Endothelial cell of umbilical vein (primary cell): ENCODE measurements around the gene AOC2. TPM values are rescaled to one million over a fixed set of nuclear protein-coding genes. Genes with fewer than 3 reads are reported as not detected.

Experiments used
- BruUV-seq: library from RNA; stranded (reverse); fragments of 400-500 nt; replicated peaks from 2 replicates; lab custom pipeline; 2021; lab: Mats Ljungman, UMichigan
- CTCF ChIA-PET: fragments of 300-600, 350-600 bp; sonication (Branson Sonifier 250); formaldehyde crosslinking; loops from one replicate; lab custom pipeline; 2021; ENCODE audit warnings: antibody characterized with exemption, inconsistent platforms; lab: Charles Lee
- POLR2A ChIA-PET: fragments of 300-600, 350-600 bp; sonication (Branson Sonifier 250); formaldehyde crosslinking; loops from one replicate; lab custom pipeline; 2021; ENCODE audit warnings: antibody characterized with exemption, inconsistent platforms; lab: Charles Lee
- DNase-seq: peaks from one replicate; pipeline ENCODE4 v3.0.0-alpha.2; 2011; ENCODE audit warnings: low read depth, low spot score
- FAIRE-seq: peaks from 2 replicates; lab custom pipeline; 2011; peaks lifted over from hg19 to GRCh38; lab: Jason Lieb, UNC
- H2AFZ ChIP-seq: 2 replicates; pipeline ENCODE4 v1.6.0; 2012; ENCODE audit warnings: low read depth, low read length, control low read depth, inconsistent platforms
- H3K27ac ChIP-seq: 2 replicates; pipeline ENCODE4 v1.5.1; 2011; ENCODE audit warnings: low read depth, mild to moderate bottlenecking, control low read depth, low read length, moderate library complexity; ENCODE audit not compliant: insufficient read depth
- H3K27me3 ChIP-seq, 2 experiments: 2 replicates each; pipeline versions ENCODE4 v1.6.0 to v1.6.1; 2011; ENCODE audit warnings: low read length in 2 of 2, mixed read lengths in 1 of 2; ENCODE audit not compliant: control insufficient read depth in 2 of 2, insufficient read depth in 2 of 2
- H3K36me3 ChIP-seq, 2 experiments: 2 replicates in 1 of 2; 3 replicates in 1 of 2; pipeline ENCODE4 v1.5.1; 2011; ENCODE audit warnings: low read length in 2 of 2, mild to moderate bottlenecking in 1 of 2, moderate library complexity in 1 of 2; ENCODE audit not compliant: control insufficient read depth in 2 of 2, insufficient read depth in 2 of 2; ENCODE audit errors: extremely low read depth in 1 of 2
- H3K4me1 ChIP-seq: 3 replicates; pipeline ENCODE4 v1.5.1; 2011; ENCODE audit warnings: mild to moderate bottlenecking, low read length; ENCODE audit not compliant: control insufficient read depth, insufficient read depth; ENCODE audit errors: extremely low read depth
- H3K4me2 ChIP-seq: 2 replicates; pipeline ENCODE4 v1.6.1; 2011; ENCODE audit warnings: low read length, control low read depth, mixed read lengths; ENCODE audit not compliant: insufficient read depth
- H3K4me3 ChIP-seq, 3 experiments: fragments of 200-600 bp in 1 of 3; sonication (generic), shearing (Covaris generic) in 1 of 3; replicated peaks in 1 of 3; 2 replicates each; pipeline ENCODE4 v1.5.1; 2011 to 2016; ENCODE audit warnings: control low read depth in 3 of 3, low read length in 3 of 3, mild to moderate bottlenecking in 2 of 3, inconsistent platforms in 1 of 3, low read depth in 1 of 3, moderate library complexity in 1 of 3; ENCODE audit not compliant: insufficient read depth in 1 of 3
- H3K79me2 ChIP-seq: 2 replicates; pipeline ENCODE4 v1.6.0; 2012; ENCODE audit warnings: low read length, inconsistent platforms; ENCODE audit not compliant: control insufficient read depth, insufficient read depth
- H3K9ac ChIP-seq: replicated peaks from 2 replicates; pipeline ENCODE3; 2011; ENCODE audit warnings: low read length, control low read depth; ENCODE audit not compliant: insufficient read depth; ENCODE audit errors: extremely low read depth
- H3K9me1 ChIP-seq: replicated peaks from 3 replicates; pipeline ENCODE4 v1.6.0; 2011; ENCODE audit warnings: mild to moderate bottlenecking, low read length; ENCODE audit not compliant: control insufficient read depth, insufficient read depth; ENCODE audit errors: extremely low read depth
- H3K9me3 ChIP-seq: replicated peaks from 2 replicates; pipeline ENCODE4 v1.5.1; 2012; ENCODE audit warnings: low read length, inconsistent platforms; ENCODE audit not compliant: control insufficient read depth, insufficient read depth
- H4K20me1 ChIP-seq: replicated peaks from 2 replicates; pipeline ENCODE3; 2011; ENCODE audit warnings: mild to moderate bottlenecking, low read length; ENCODE audit not compliant: control insufficient read depth, insufficient read depth; ENCODE audit errors: extremely low read depth
- CTCF ChIP-seq, 2 donors: IDR thresholded peaks; 1 replicate in 1 of 2; 2 replicates in 1 of 2; pipeline ENCODE4 v1.5.1; 2011; ENCODE audit warnings: low read length in 2 of 2, mild to moderate bottlenecking in 2 of 2, moderate library complexity in 2 of 2, control low read depth in 1 of 2, inconsistent platforms in 1 of 2, low read depth in 1 of 2; ENCODE audit not compliant: insufficient read depth in 1 of 2; ENCODE audit errors: extremely low read depth in 1 of 2
- EZH2 ChIP-seq: IDR thresholded peaks from 2 replicates; pipeline ENCODE4 v1.6.1; 2012; ENCODE audit warnings: borderline replicate concordance, low read depth, mild to moderate bottlenecking, moderate library complexity, low read length, inconsistent platforms; ENCODE audit not compliant: severe bottlenecking
- FOS ChIP-seq: IDR thresholded peaks from 2 replicates; pipeline ENCODE4 v1.6.1; 2011; ENCODE audit warnings: mild to moderate bottlenecking, low read length, moderate library complexity, borderline replicate concordance; ENCODE audit not compliant: insufficient read depth
- GATA2 ChIP-seq: IDR thresholded peaks from 2 replicates; pipeline ENCODE4 v1.7.0; 2011; ENCODE audit warnings: low read depth, mild to moderate bottlenecking, moderate library complexity, mixed read lengths, low read length; ENCODE audit not compliant: insufficient read length, insufficient read depth
- JUN ChIP-seq: IDR thresholded peaks from 2 replicates; pipeline ENCODE4 v1.6.1; 2011; ENCODE audit warnings: borderline replicate concordance, low read depth; ENCODE audit not compliant: insufficient read length, insufficient read depth
- MAX ChIP-seq: IDR thresholded peaks from 2 replicates; pipeline ENCODE4 v1.6.1; 2011; ENCODE audit not compliant: insufficient read depth, insufficient read length
- MYC ChIP-seq: IDR thresholded peaks from one replicate; pipeline ENCODE4 v1.6.1; 2011; ENCODE audit warnings: mild to moderate bottlenecking, low read depth, low read length
- POLR2A ChIP-seq: IDR thresholded peaks from 2 replicates; pipeline ENCODE4 v1.6.1; 2012; ENCODE audit warnings: low read depth, mild to moderate bottlenecking, control low read depth, low read length
- POLR2AphosphoS5 ChIP-seq: IDR thresholded peaks from 2 replicates; pipeline ENCODE4 v1.6.1; 2012; ENCODE audit warnings: low read depth, mild to moderate bottlenecking, control low read depth, low read length, moderate library complexity; ENCODE audit not compliant: insufficient read depth
- dilution Hi-C: fragments of 300-500 bp; cut with MboI; formaldehyde crosslinking; loops from one replicate; pipeline ENCODE4 v1.15.0; 2019; ENCODE audit warnings: low sequenced_read_pairs; ENCODE audit not compliant: extremely low pct_ligation_motif_present
- intact Hi-C: fragments of 100-400 bp; cut with micrococcal nuclease; formaldehyde crosslinking; loops from one replicate; pipeline ENCODE4 v1.10.0; 2022
- polyA plus RNA-seq, 4 experiments: library from polyadenylated mRNA; depleted of rRNA in 3 of 4; stranded (reverse) in 3 of 4; unstranded in 1 of 4; fragments of >200 nt; gene quantifications; 2 replicates each; pipeline versions ENCODE4 v1.2.1 to v1.2.3, GENCODE V29; 2011 to 2012; ENCODE audit warnings: missing spikeins in 1 of 4
- total RNA-seq: library from RNA; stranded (reverse); gene quantifications from 2 replicates; pipeline ENCODE4 v1.2.3, GENCODE V29; 2021

The AOC2 gene
- total and polyA plus RNA-seq, 2 donors (not counting 3 experiments of a cell fraction or from before 2014, with no cell fraction given), result 0.62 to 1.9 TPM

- ChIA-PET POLR2A (no interaction called here), CTCF (interaction anchor here (3.1 kb wide), 1 partner anchor 72 kb away, joined by 11 read pairs; no protein-coding TSS in a partner anchor)
- Histone ChIP-seq H3K79me2 (no peaks in the 10 kb centered on the region), H3K9me1 (no peaks in the 10 kb centered on the region), H3K27me3 (no peaks in the 10 kb centered on the region), H3K36me3 (no peaks in the 10 kb centered on the region), H4K20me1 (no peaks in the 10 kb centered on the region), H3K27ac (no peak overlapping the region), H2AFZ (no peak overlapping the region), H3K9ac (no peak overlapping the region), H3K4me3 (no peak overlapping the region), H3K4me2 (no peak overlapping the region), H3K4me1 (no peaks in the 10 kb centered on the region), H3K9me3 (no peaks in the 10 kb centered on the region)
- FAIRE-seq (no peak), DNase-seq (no peak)
- TF ChIP-seq MAX, result no peak
- TF ChIP-seq POLR2AphosphoS5, result no peak
- TF ChIP-seq CTCF (IDR thresholded peaks at IDR 0.05; ENCODE audit: extremely low read depth in 1 of 2, insufficient read depth in 1 of 2, low read depth in 1 of 2, low read length in 2 of 2), result no peak
- no peak for TF ChIP-seq MYC
- TF ChIP-seq POLR2A, result no peak
- no peak for TF ChIP-seq FOS
- no peak for TF ChIP-seq GATA2
- no peak for TF ChIP-seq JUN
- TF ChIP-seq EZH2, result no peak
- no TSS peak for BruUV-seq
- intact Hi-C loops (no loop called here), dilution Hi-C loops (no loop called here)
Measured at GRCh38 chr17:42857389-42857788, 13.0 kb downstream of the AOC2 start.
